CD4-positive, alpha-beta T cell (primary cell): ENCODE data around the gene SPOCK1. TPM values are rescaled to one million over a fixed set of nuclear protein-coding genes. Genes with fewer than 3 reads are reported as not detected.

Experiments
- ATAC-seq: fragments of 200-7000 bp; cut with Tn5 transposase; one replicate; pipeline ENCODE4 v1.10.0; 2022; ENCODE audit warnings: mild to moderate bottlenecking; ENCODE audit not compliant: poor library complexity
- CTCF ChIA-PET: fragments of 350-600 bp; sonication (Branson Sonifier 250); formaldehyde crosslinking; loops from one replicate; lab custom pipeline; 2021; ENCODE audit warnings: antibody characterized with exemption, inconsistent platforms; lab: Charles Lee
- POLR2A ChIA-PET: fragments of 350-600 bp; sonication (Branson Sonifier 250); formaldehyde crosslinking; loops from one replicate; lab custom pipeline; 2021; ENCODE audit warnings: antibody characterized with exemption, inconsistent platforms; lab: Charles Lee
- DNase-seq, 14 experiments: peaks; one replicate each; pipeline ENCODE4 v3.0.0-alpha.2; 2013 to 2020; ENCODE audit warnings: mixed read lengths in 2 of 14
- H3K27ac ChIP-seq, 2 donors: one replicate each; pipeline versions ENCODE4 v1.5.1 to v1.7.0; 2013; ENCODE audit warnings: low read length in 2 of 2, low read depth in 1 of 2, mild to moderate bottlenecking in 1 of 2
- H3K27me3 ChIP-seq, 2 experiments: 1 replicate in 1 of 2; 2 replicates in 1 of 2; pipeline versions ENCODE4 v1.6.1 to v1.7.0; 2013; ENCODE audit warnings: low read length in 2 of 2, control low read depth in 1 of 2, mild to moderate bottlenecking in 1 of 2, moderate library complexity in 1 of 2; ENCODE audit not compliant: insufficient read depth in 2 of 2, control insufficient read depth in 1 of 2
- H3K36me3 ChIP-seq: one replicate; pipeline ENCODE4 v1.6.1; 2013; ENCODE audit warnings: low read length, control low read depth; ENCODE audit not compliant: insufficient read depth
- H3K4me1 ChIP-seq: one replicate; pipeline ENCODE4 v1.6.1; 2013; ENCODE audit warnings: low read length, control low read depth; ENCODE audit not compliant: insufficient read depth
- H3K4me3 ChIP-seq: one replicate; pipeline ENCODE4 v1.5.1; 2013; ENCODE audit warnings: mild to moderate bottlenecking, low read length, moderate library complexity
- H3K9me3 ChIP-seq, 2 experiments: 1 replicate in 1 of 2; 2 replicates in 1 of 2; pipeline versions ENCODE4 v1.6.1 to v1.7.0; 2013; ENCODE audit warnings: low read length in 2 of 2, mild to moderate bottlenecking in 2 of 2, control low read depth in 1 of 2, moderate library complexity in 1 of 2; ENCODE audit not compliant: control insufficient read depth in 1 of 2, insufficient read depth in 1 of 2
- H3K27ac Mint-ChIP-seq: one replicate; pipeline ENCODE4 v1.8.0; 2020; ENCODE audit warnings: mixed read lengths
- H3K27me3 Mint-ChIP-seq: one replicate; pipeline ENCODE4 v1.8.0; 2021; ENCODE audit warnings: mixed read lengths
- H3K36me3 Mint-ChIP-seq: one replicate; pipeline ENCODE4 v1.8.0; 2021; ENCODE audit warnings: low read depth, mixed read lengths
- H3K4me1 Mint-ChIP-seq: one replicate; pipeline ENCODE4 v1.8.0; 2021; ENCODE audit warnings: low read depth, mixed read lengths
- H3K4me3 Mint-ChIP-seq: one replicate; pipeline ENCODE4 v1.8.0; 2020; ENCODE audit warnings: mild to moderate bottlenecking, mixed read lengths
- H3K9me3 Mint-ChIP-seq: one replicate; pipeline ENCODE4 v1.8.0; 2020; ENCODE audit warnings: mixed read lengths
- intact Hi-C, 2 experiments: fragments of 100-400 bp; cut with DNase I in 1 of 2; cut with micrococcal nuclease in 1 of 2; formaldehyde crosslinking; loops; one replicate each; pipeline versions ENCODE4 v1.15.1 to v1.9.0; 2023 to 2025; cut with DNase I, micrococcal nuclease
- total RNA-seq, 174 experiments: library from RNA in 2 of 174; stranded (reverse) in 2 of 174; gene quantifications; one replicate each; pipeline ENCODE4 v1.2.3 and lab custom pipeline; 2021 to 2026
- TF ChIP-seq, protein P1 (sequence below): fragments of 200-600 bp; IDR thresholded peaks from one replicate; pipeline ENCODE4 v1.8.0; 2022; ENCODE audit warnings: antibody characterized with exemption, mild to moderate bottlenecking

SPOCK1 gene
- total RNA-seq, 2 experiments from 2014 or later = not detected

DNA sequence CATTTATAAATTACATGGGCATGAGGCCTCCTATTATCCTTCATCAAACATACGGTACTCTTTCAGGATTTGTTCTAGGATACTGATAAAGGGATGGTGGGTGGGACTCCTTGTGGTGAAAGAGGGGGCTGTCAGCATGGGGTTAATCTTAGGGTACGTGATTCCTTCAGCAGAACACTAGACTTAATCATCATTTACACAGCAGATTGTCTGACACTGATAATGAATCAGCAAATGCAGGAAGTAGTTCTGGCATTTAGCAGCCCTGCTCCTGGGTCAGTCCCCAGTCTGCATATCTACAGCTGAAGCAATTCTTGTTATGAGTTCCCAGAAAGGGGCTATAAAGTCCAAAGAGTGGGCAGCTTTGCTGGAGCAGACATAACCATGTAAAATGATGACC lies 384.6 kb downstream of the SPOCK1 start:
- Mint-ChIP-seq H3K4me3 (no peak overlapping the region), H3K36me3 (no peaks in the 10 kb centered on the region), H3K27me3 (peaks cover 22% of the 10 kb centered on the region), H3K4me1 (no peaks in the 10 kb centered on the region), H3K9me3 (peaks cover 2% of the 10 kb centered on the region), H3K27ac (no peak overlapping the region)
- ATAC-seq (no peak), DNase-seq (no peak)
- Histone ChIP-seq H3K4me3 (no peak overlapping the region), H3K27ac (no peak overlapping the region), H3K27me3 (no peaks in the 10 kb centered on the region), H3K4me1 (no peaks in the 10 kb centered on the region), H3K36me3 (no peaks in the 10 kb centered on the region), H3K9me3 (peaks cover 0 to 8% of the 10 kb centered on the region in 2 experiments)
- ChIA-PET CTCF (no interaction called here), POLR2A (no interaction called here)
- TF ChIP-seq, protein P1, sequence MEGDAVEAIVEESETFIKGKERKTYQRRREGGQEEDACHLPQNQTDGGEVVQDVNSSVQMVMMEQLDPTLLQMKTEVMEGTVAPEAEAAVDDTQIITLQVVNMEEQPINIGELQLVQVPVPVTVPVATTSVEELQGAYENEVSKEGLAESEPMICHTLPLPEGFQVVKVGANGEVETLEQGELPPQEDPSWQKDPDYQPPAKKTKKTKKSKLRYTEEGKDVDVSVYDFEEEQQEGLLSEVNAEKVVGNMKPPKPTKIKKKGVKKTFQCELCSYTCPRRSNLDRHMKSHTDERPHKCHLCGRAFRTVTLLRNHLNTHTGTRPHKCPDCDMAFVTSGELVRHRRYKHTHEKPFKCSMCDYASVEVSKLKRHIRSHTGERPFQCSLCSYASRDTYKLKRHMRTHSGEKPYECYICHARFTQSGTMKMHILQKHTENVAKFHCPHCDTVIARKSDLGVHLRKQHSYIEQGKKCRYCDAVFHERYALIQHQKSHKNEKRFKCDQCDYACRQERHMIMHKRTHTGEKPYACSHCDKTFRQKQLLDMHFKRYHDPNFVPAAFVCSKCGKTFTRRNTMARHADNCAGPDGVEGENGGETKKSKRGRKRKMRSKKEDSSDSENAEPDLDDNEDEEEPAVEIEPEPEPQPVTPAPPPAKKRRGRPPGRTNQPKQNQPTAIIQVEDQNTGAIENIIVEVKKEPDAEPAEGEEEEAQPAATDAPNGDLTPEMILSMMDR = no peak
- intact Hi-C loops = no loop called here

DNA sequence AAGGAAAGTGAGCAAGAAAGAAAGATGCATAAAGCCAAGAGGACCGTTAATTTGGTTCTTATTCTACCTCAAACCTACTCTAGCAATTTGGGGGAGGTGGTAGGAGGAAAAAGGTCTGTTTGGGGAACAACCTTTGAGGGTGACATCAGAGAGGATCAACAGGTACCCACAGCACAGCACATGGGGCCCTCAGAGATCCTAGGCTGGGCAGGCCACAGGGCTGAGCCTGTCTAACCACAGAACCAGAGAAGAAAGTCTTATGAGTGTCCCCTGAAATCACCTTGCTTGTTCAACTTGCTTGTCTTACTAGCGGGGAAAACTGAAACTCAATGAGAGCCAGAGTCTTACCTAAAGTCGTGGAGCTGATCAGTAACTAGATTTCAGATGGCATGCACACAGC lies 385.2 kb downstream of the SPOCK1 start:
- TF ChIP-seq, protein P1 = no peak
- Mint-ChIP-seq H3K4me1 (no peaks in the 10 kb centered on the region), H3K27ac (no peak overlapping the region), H3K9me3 (peaks cover 2% of the 10 kb centered on the region), H3K27me3 (peaks cover 22% of the 10 kb centered on the region), H3K36me3 (no peaks in the 10 kb centered on the region), H3K4me3 (no peak overlapping the region)
- ATAC-seq = no peak
- no peak overlapping the region for H3K27ac ChIP-seq
- peaks cover 0 to 8% of the 10 kb centered on the region in 2 experiments for H3K9me3 ChIP-seq
- H3K36me3 ChIP-seq = no peaks in the 10 kb centered on the region
- CTCF ChIA-PET = no interaction called here
- H3K4me1 ChIP-seq = no peaks in the 10 kb centered on the region
- H3K4me3 ChIP-seq = no peak overlapping the region
- no peak for DNase-seq
- POLR2A ChIA-PET = no interaction called here
- intact Hi-C loops = no loop called here
- no peaks in the 10 kb centered on the region for H3K27me3 ChIP-seq

DNA sequence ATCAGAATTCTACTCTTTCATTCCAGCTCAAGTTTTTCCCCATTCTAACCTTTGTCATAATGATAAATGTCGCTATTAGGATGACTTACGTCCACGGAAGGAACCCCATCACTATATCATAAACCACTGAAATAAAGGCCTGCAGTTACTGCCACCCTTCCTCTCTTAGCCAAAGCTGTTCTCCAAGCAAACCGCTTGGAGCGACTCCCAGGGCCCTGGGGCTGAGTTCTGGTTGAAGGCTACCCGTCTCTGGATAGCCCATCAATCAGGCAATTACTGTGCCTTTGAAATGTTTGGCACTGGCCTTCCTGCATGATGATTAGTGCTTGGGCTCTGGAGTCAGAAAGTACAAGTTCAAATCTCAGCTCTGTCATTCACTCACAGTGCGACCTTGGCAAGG lies 386.0 kb downstream of the SPOCK1 start:
- DNase-seq (no peak), ATAC-seq (no peak)
- peaks cover 2% of the 10 kb centered on the region for H3K9me3 Mint-ChIP-seq
- H3K27ac ChIP-seq = no peak overlapping the region
- no peaks in the 10 kb centered on the region for H3K4me1 ChIP-seq
- H3K4me3 ChIP-seq = no peak overlapping the region
- H3K36me3 Mint-ChIP-seq = no peaks in the 10 kb centered on the region
- H3K27me3 ChIP-seq = no peaks in the 10 kb centered on the region
- TF ChIP-seq, protein P1 = no peak
- peaks cover 22% of the 10 kb centered on the region for H3K27me3 Mint-ChIP-seq
- peaks cover 0 to 8% of the 10 kb centered on the region in 2 experiments for H3K9me3 ChIP-seq
- H3K4me1 Mint-ChIP-seq = no peaks in the 10 kb centered on the region
- no peak overlapping the region for H3K4me3 Mint-ChIP-seq
- intact Hi-C loops = no loop called here
- H3K27ac Mint-ChIP-seq = no peak overlapping the region
- POLR2A ChIA-PET = no interaction called here
- CTCF ChIA-PET = no interaction called here
- H3K36me3 ChIP-seq = no peaks in the 10 kb centered on the region
